ENCODE data around the gene LIPE. TPM values are rescaled to one million over a fixed set of nuclear protein-coding genes. Genes with fewer than 3 reads are reported as not detected.

Gene LIPE
- total and polyA plus RNA-seq, 12 donors, result 11.2 to 230 (median 43.3) TPM

- Histone ChIP-seq H3K36me3 (replicated peaks in 1 of 2) (no peaks in the 10 kb centered on the region), H3K4me1 (replicated peaks in 1 of 2) (peaks cover 0 to 17% of the 10 kb centered on the region in 2 donors), H3K4me3 (no peak overlapping the region), H3K27ac (no peak overlapping the region), H3K9me3 (replicated peaks in 1 of 3) (no peaks in the 10 kb centered on the region), H3K27me3 (no peaks in the 10 kb centered on the region)
- intact Hi-C loops (cut with DNase I), result no loop called here
- whole genome bisulfite sequencing, 4 donors, result 69 to 82% (median 76%) methylated on average over 6 of the region's 6 CpGs
- TF ChIP-seq CTCF (IDR thresholded peaks at IDR 0.05) (no peak), POLR2A (IDR thresholded peaks at IDR 0.05) (no peak)
- no peak for DNase-seq
Observed at GRCh38 chr19:42473686-42474085, 46.5 kb upstream of the LIPE start.

- H3K4me1 ChIP-seq (replicated peaks in 1 of 2), result peaks cover 0 to 25% of the 10 kb centered on the region in 2 donors
- DNase-seq, result no peak
- intact Hi-C loops (cut with DNase I), result no loop called here
- H3K9me3 ChIP-seq (replicated peaks in 1 of 3), result no peaks in the 10 kb centered on the region
- TF ChIP-seq POLR2A (IDR thresholded peaks at IDR 0.05), result no peak
- no peak for TF ChIP-seq CTCF (IDR thresholded peaks at IDR 0.05)
- no peak overlapping the region for H3K27ac ChIP-seq
- no peak overlapping the region for H3K4me3 ChIP-seq
- 88 to 94% (median 92%) methylated on average over 7 of the region's 7 CpGs for WGBS, 4 donors
- no peaks in the 10 kb centered on the region for H3K36me3 ChIP-seq (replicated peaks in 1 of 2)
- H3K27me3 ChIP-seq, result no peaks in the 10 kb centered on the region
Observed at GRCh38 chr19:42472402-42473147, 45.4 kb upstream of the LIPE start.

GRCh38 chr19:42471554-42472249 lies 44.5 kb upstream of the LIPE start:
- Histone ChIP-seq H3K4me3 (no peak overlapping the region), H3K4me1 (replicated peaks in 1 of 2) (peaks cover 0 to 34% of the 10 kb centered on the region in 2 donors), H3K9me3 (replicated peaks in 1 of 3) (no peaks in the 10 kb centered on the region), H3K36me3 (replicated peaks in 1 of 2) (no peaks in the 10 kb centered on the region), H3K27ac (no peak overlapping the region), H3K27me3 (no peaks in the 10 kb centered on the region)
- TF ChIP-seq CTCF (IDR thresholded peaks at IDR 0.05) (no peak), POLR2A (IDR thresholded peaks at IDR 0.05) (no peak)
- WGBS, 4 donors, result 69 to 89% (median 80%) methylated on average over 7 of the region's 7 CpGs
- intact Hi-C loops (cut with DNase I), result no loop called here
- DNase-seq, result peak in 1 of 7 donors; percentile 37

- Histone ChIP-seq H3K27ac (peak overlapping the region in 2 of 5 donors; percentile 20 to 23), H3K4me1 (replicated peaks in 1 of 2) (peaks cover 0 to 43% of the 10 kb centered on the region in 2 donors), H3K27me3 (no peaks in the 10 kb centered on the region), H3K9me3 (replicated peaks in 1 of 3) (no peaks in the 10 kb centered on the region), H3K36me3 (replicated peaks in 1 of 2) (no peaks in the 10 kb centered on the region), H3K4me3 (no peak overlapping the region)
- intact Hi-C loops (cut with DNase I), result no loop called here
- DNase-seq, result peak in 5 of 7 donors; percentile 29 to 56 (median 37)
- WGBS, 4 donors, result 37 to 40% (median 39%) methylated on average over 8 of the region's 8 CpGs
- TF ChIP-seq CTCF (IDR thresholded peaks at IDR 0.05), result no peak
- no peak for TF ChIP-seq POLR2A (IDR thresholded peaks at IDR 0.05)
Observed at GRCh38 chr19:42469311-42470235, 42.4 kb upstream of the LIPE start.

All from adrenal gland (tissue), 12 donors.